HCT116 (cell line): Measurements from ENCODE around the gene RNF220. TPM values are rescaled to one million over a fixed set of nuclear protein-coding genes. Genes with fewer than 3 reads are reported as not detected.

Experiments used
- ATAC-seq: fragments of 200-7000 bp; cut with Tn5 transposase; 2 replicates; pipeline ENCODE4 v1.9.1; 2020; ENCODE audit warnings: mild to moderate bottlenecking, moderate library complexity
- BruUV-seq: library from RNA; stranded (reverse); fragments of 400-500 nt; replicated peaks from 2 replicates; lab custom pipeline; 2021; lab: Mats Ljungman, UMichigan
- CTCF ChIA-PET: fragments of 300-600 bp; sonication (Branson Sonifier 250); formaldehyde crosslinking; loops from one replicate; lab custom pipeline; 2021; ENCODE audit warnings: antibody characterized with exemption; lab: Charles Lee
- POLR2A ChIA-PET: fragments of 300-600, 350-600 bp; sonication (Branson Sonifier 250); formaldehyde crosslinking; loops from one replicate; lab custom pipeline; 2021; ENCODE audit warnings: antibody characterized with exemption; lab: Charles Lee
- RAD21 ChIA-PET, 2 experiments: fragments of 300-600 bp; sonication (Branson Sonifier 250); formaldehyde crosslinking; loops; one replicate each; lab custom pipeline; 2023; ENCODE audit warnings: low total read pairs in 2 of 2; ENCODE audit not compliant: uncharacterized antibody in 2 of 2, unreplicated experiment in 2 of 2, low non-redundant PET in 1 of 2; lab: Charles Lee
- DNase-seq: peaks from one replicate; pipeline ENCODE4 v3.0.0-alpha.2; 2010; ENCODE audit warnings: low read depth, low spot score
- H2AFZ ChIP-seq: fragments of 200-600 bp; shearing (Covaris generic), sonication (generic); 2 replicates; pipeline ENCODE4 v1.6.1; 2017; ENCODE audit warnings: low read depth, mixed run types, mixed read lengths, antibody characterized with exemption, low read length; ENCODE audit not compliant: poor library complexity, severe bottlenecking
- H3K27ac ChIP-seq: 2 replicates; pipeline ENCODE4 v1.5.1; 2012; ENCODE audit warnings: low read depth, low read length
- H3K27me3 ChIP-seq: fragments of 200-600 bp; sonication (generic); 2 replicates; pipeline ENCODE4 v1.6.1; 2016; ENCODE audit warnings: mixed run types, low read length, mixed read lengths; ENCODE audit not compliant: insufficient read depth
- H3K36me3 ChIP-seq, 2 experiments: fragments of 200-500 bp in 1 of 2; fragments of 200-600 bp in 1 of 2; sonication (Bioruptor generic) in 1 of 2; sonication (generic) in 1 of 2; 2 replicates each; pipeline versions ENCODE4 v1.5.1 to v1.6.1; 2014 to 2016; ENCODE audit warnings: low read length in 2 of 2, inconsistent platforms in 1 of 2, mixed read lengths in 1 of 2, mixed run types in 1 of 2; ENCODE audit not compliant: insufficient read depth in 2 of 2, control insufficient read depth in 1 of 2
- H3K4me1 ChIP-seq, 2 experiments: fragments of 200-600 bp in 1 of 2; sonication (generic) in 1 of 2; 2 replicates each; pipeline versions ENCODE4 v1.5.1 to v1.6.1; 2012 to 2017; ENCODE audit warnings: low read length in 2 of 2, inconsistent platforms in 1 of 2, mild to moderate bottlenecking in 1 of 2, mixed read lengths in 1 of 2, mixed run types in 1 of 2, moderate library complexity in 1 of 2; ENCODE audit not compliant: insufficient read depth in 2 of 2, control insufficient read depth in 1 of 2
- H3K4me2 ChIP-seq: fragments of 200-600 bp; sonication (generic); 2 replicates; pipeline ENCODE4 v1.6.1; 2017; ENCODE audit warnings: mixed run types, low read length, mixed read lengths
- H3K4me3 ChIP-seq, 2 experiments: fragments of 200-600 bp in 1 of 2; sonication (generic) in 1 of 2; replicated peaks in 1 of 2; 2 replicates each; pipeline ENCODE4 v1.5.1; 2011 to 2016; ENCODE audit warnings: low read length in 2 of 2, control low read depth in 1 of 2, low read depth in 1 of 2, mild to moderate bottlenecking in 1 of 2, mixed read lengths in 1 of 2, mixed run types in 1 of 2
- H3K79me2 ChIP-seq: fragments of 200-600 bp; sonication (generic); 2 replicates; pipeline ENCODE4 v1.6.1; 2017; ENCODE audit warnings: mild to moderate bottlenecking, mixed run types, low read length, moderate library complexity, mixed read lengths; ENCODE audit not compliant: insufficient read depth
- H3K9ac ChIP-seq: fragments of 200-600 bp; sonication (generic); 2 replicates; pipeline ENCODE4 v1.6.1; 2016; ENCODE audit warnings: low read length, mixed read lengths
- H3K9me2 ChIP-seq: fragments of 200-600 bp; sonication (generic), shearing (Covaris generic); 2 replicates; pipeline ENCODE4 v1.6.1; 2017; ENCODE audit warnings: mixed run types, mild to moderate bottlenecking, moderate library complexity; ENCODE audit not compliant: insufficient read depth
- H3K9me3 ChIP-seq, 2 experiments: fragments of 200-500 bp in 1 of 2; fragments of 200-600 bp in 1 of 2; sonication (Bioruptor generic) in 1 of 2; sonication (generic) in 1 of 2; 2 replicates each; pipeline ENCODE4 v1.6.1; 2014 to 2017; ENCODE audit warnings: low read length in 2 of 2, mixed read lengths in 2 of 2, inconsistent platforms in 1 of 2, low read depth in 1 of 2, mild to moderate bottlenecking in 1 of 2, mixed run types in 1 of 2, moderate library complexity in 1 of 2; ENCODE audit not compliant: control insufficient read depth in 1 of 2, insufficient read depth in 1 of 2
- H4K20me1 ChIP-seq: fragments of 200-600 bp; sonication (generic), shearing (Covaris generic); 2 replicates; pipeline ENCODE4 v1.6.1; 2017; ENCODE audit warnings: mixed run types, mild to moderate bottlenecking, moderate library complexity; ENCODE audit not compliant: insufficient read depth
- CEBPB ChIP-seq: IDR thresholded peaks from 2 replicates; pipeline ENCODE4 v1.6.1; 2012; ENCODE audit warnings: low read depth
- EGR1 ChIP-seq: IDR thresholded peaks from 2 replicates; pipeline ENCODE4 v1.6.1; 2012; ENCODE audit warnings: low read depth
- EZH2 ChIP-seq: fragments of 200-600 bp; sonication (generic); IDR thresholded peaks from 2 replicates; pipeline ENCODE4 v1.6.1; 2017; ENCODE audit warnings: antibody characterized with exemption, mixed run types
- JUND ChIP-seq: IDR thresholded peaks from 2 replicates; pipeline ENCODE4 v1.6.1; 2012
- MAX ChIP-seq: IDR thresholded peaks from 2 replicates; pipeline ENCODE4 v1.6.1; 2012
- RAD21 ChIP-seq: IDR thresholded peaks from 2 replicates; pipeline ENCODE4 v1.6.1; 2012; ENCODE audit warnings: low read depth, mild to moderate bottlenecking
- REST ChIP-seq: IDR thresholded peaks from 2 replicates; pipeline ENCODE4 v1.6.1; 2012; ENCODE audit warnings: low read depth
- TCF7L2 ChIP-seq: IDR thresholded peaks from 2 replicates; pipeline ENCODE4 v1.7.0; 2011; ENCODE audit warnings: borderline replicate concordance, inconsistent platforms; ENCODE audit not compliant: insufficient read depth, insufficient read length; ENCODE audit errors: extremely low read depth
- YY1 ChIP-seq: IDR thresholded peaks from 2 replicates; pipeline ENCODE4 v1.6.1; 2011; ENCODE audit warnings: low read length, low read depth, moderate library complexity, mild to moderate bottlenecking; ENCODE audit not compliant: insufficient replicate concordance; ENCODE audit errors: extremely low read depth
- ZNF274 ChIP-seq: fragments of 200-500 bp; sonication (Bioruptor generic); IDR thresholded peaks from 2 replicates; pipeline ENCODE4 v1.6.1; 2014; ENCODE audit warnings: mild to moderate bottlenecking, low read depth, low read length, inconsistent platforms
- intact Hi-C: fragments of 100-400 bp; cut with micrococcal nuclease; formaldehyde crosslinking; loops from 2 replicates; pipeline ENCODE4 v1.10.0; 2022
- total RNA-seq: library from RNA; stranded (reverse); gene quantifications from one replicate; pipeline ENCODE4 v1.2.1, GENCODE V29; 2021; ENCODE audit not compliant: unreplicated experiment
- TF ChIP-seq, protein P1 (sequence below): IDR thresholded peaks from 2 replicates; pipeline ENCODE4 v1.6.1; 2011; ENCODE audit warnings: mild to moderate bottlenecking, low read length, moderate library complexity; ENCODE audit not compliant: insufficient replicate concordance; ENCODE audit errors: extremely low read depth
- TF ChIP-seq, protein P2 (sequence below), 3 experiments: fragments of 200-600 bp in 1 of 3; sonication (generic) in 1 of 3; IDR thresholded peaks in 2 of 3; conservative IDR thresholded peaks in 1 of 3; 2 replicates each; pipeline ENCODE4 v1.5.1; 2012 to 2017; ENCODE audit warnings: low read depth in 2 of 3, low read length in 2 of 3, antibody characterized with exemption in 1 of 3, borderline replicate concordance in 1 of 3, control low read depth in 1 of 3, mild to moderate bottlenecking in 1 of 3, mixed read lengths in 1 of 3, mixed run types in 1 of 3, moderate library complexity in 1 of 3; ENCODE audit not compliant: insufficient read depth in 1 of 3

RNF220 gene
- total RNA-seq, 1 experiment from 2014 or later: 84.5 TPM

GRCh38 chr1:44598167-44598566, 193.1 kb downstream of the RNF220 start (continued):
- TF ChIP-seq, protein P1, sequence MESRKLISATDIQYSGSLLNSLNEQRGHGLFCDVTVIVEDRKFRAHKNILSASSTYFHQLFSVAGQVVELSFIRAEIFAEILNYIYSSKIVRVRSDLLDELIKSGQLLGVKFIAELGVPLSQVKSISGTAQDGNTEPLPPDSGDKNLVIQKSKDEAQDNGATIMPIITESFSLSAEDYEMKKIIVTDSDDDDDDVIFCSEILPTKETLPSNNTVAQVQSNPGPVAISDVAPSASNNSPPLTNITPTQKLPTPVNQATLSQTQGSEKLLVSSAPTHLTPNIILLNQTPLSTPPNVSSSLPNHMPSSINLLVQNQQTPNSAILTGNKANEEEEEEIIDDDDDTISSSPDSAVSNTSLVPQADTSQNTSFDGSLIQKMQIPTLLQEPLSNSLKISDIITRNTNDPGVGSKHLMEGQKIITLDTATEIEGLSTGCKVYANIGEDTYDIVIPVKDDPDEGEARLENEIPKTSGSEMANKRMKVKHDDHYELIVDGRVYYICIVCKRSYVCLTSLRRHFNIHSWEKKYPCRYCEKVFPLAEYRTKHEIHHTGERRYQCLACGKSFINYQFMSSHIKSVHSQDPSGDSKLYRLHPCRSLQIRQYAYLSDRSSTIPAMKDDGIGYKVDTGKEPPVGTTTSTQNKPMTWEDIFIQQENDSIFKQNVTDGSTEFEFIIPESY: no peak
- TF ChIP-seq JUND (no peak), CEBPB (no peak), EGR1 (no peak)
- TF ChIP-seq, all 23 proteins: peak for 0

GRCh38 chr1:44602634-44603628, 197.9 kb downstream of the RNF220 start:
- intact Hi-C loops: no loop called here
- RAD21 ChIA-PET: no interaction called here
- no peak overlapping the region for H2AFZ ChIP-seq
- TF ChIP-seq EGR1: no peak
- TF ChIP-seq, protein P2, sequence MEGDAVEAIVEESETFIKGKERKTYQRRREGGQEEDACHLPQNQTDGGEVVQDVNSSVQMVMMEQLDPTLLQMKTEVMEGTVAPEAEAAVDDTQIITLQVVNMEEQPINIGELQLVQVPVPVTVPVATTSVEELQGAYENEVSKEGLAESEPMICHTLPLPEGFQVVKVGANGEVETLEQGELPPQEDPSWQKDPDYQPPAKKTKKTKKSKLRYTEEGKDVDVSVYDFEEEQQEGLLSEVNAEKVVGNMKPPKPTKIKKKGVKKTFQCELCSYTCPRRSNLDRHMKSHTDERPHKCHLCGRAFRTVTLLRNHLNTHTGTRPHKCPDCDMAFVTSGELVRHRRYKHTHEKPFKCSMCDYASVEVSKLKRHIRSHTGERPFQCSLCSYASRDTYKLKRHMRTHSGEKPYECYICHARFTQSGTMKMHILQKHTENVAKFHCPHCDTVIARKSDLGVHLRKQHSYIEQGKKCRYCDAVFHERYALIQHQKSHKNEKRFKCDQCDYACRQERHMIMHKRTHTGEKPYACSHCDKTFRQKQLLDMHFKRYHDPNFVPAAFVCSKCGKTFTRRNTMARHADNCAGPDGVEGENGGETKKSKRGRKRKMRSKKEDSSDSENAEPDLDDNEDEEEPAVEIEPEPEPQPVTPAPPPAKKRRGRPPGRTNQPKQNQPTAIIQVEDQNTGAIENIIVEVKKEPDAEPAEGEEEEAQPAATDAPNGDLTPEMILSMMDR (IDR thresholded peaks at IDR 0.05 in 2 of 3, conservative IDR thresholded peaks at IDR 0.05 in 1 of 3; ENCODE audit: borderline replicate concordance in 1 of 3, insufficient read depth in 1 of 3, low read depth in 2 of 3, low read length in 2 of 3): no peak
- no peak for TF ChIP-seq REST
- TF ChIP-seq EZH2: no peak
- no peak for TF ChIP-seq CEBPB
- TF ChIP-seq ZNF274: no peak
- no peak for TF ChIP-seq TCF7L2
- no peak for TF ChIP-seq MAX
- no peak for TF ChIP-seq YY1
- TF ChIP-seq RAD21: no peak

More at GRCh38 chr1:44602634-44603628, 197.9 kb downstream of the RNF220 start:
- no peak for DNase-seq
- no peak overlapping the region for H3K4me2 ChIP-seq
- H3K4me3 ChIP-seq: no peak overlapping the region
- H3K9me3 ChIP-seq: no peaks in the 10 kb centered on the region
- H3K36me3 ChIP-seq: no peaks in the 10 kb centered on the region
- H4K20me1 ChIP-seq: no peaks in the 10 kb centered on the region
- no peaks in the 10 kb centered on the region for H3K79me2 ChIP-seq
- CTCF ChIA-PET: interaction anchor here (2.1 kb wide), 1 partner anchor 8 kb away, joined by 9 read pairs; no protein-coding TSS in a partner anchor
- H3K27ac ChIP-seq: no peak overlapping the region
- ATAC-seq: no peak
- H3K4me1 ChIP-seq: peaks cover 0 to 9% of the 10 kb centered on the region in 2 experiments; a peak in 2 of 4 replicates
- POLR2A ChIA-PET: no interaction called here
- peaks cover 26% of the 10 kb centered on the region for H3K27me3 ChIP-seq
- H3K9me2 ChIP-seq: no peaks in the 10 kb centered on the region
- BruUV-seq: no TSS peak
- no peak overlapping the region for H3K9ac ChIP-seq
